GM20000 (cell line): ENCODE data around the gene SLC22A23.

Source experiments
- DNase-seq: peaks from one replicate; pipeline ENCODE4 v3.0.0; 2012; ENCODE audit warnings: low spot score
- TF ChIP-seq, protein P1 (sequence below): IDR thresholded peaks from 2 replicates; pipeline ENCODE4 v1.5.1; 2012; ENCODE audit warnings: mild to moderate bottlenecking, control low read depth; ENCODE audit errors: extremely low read depth, missing control alignments

SLC22A23 gene

GRCh38 chr6:3222506-3223038 is 234.3 kb downstream of the SLC22A23 start:
- TF ChIP-seq, protein P1, sequence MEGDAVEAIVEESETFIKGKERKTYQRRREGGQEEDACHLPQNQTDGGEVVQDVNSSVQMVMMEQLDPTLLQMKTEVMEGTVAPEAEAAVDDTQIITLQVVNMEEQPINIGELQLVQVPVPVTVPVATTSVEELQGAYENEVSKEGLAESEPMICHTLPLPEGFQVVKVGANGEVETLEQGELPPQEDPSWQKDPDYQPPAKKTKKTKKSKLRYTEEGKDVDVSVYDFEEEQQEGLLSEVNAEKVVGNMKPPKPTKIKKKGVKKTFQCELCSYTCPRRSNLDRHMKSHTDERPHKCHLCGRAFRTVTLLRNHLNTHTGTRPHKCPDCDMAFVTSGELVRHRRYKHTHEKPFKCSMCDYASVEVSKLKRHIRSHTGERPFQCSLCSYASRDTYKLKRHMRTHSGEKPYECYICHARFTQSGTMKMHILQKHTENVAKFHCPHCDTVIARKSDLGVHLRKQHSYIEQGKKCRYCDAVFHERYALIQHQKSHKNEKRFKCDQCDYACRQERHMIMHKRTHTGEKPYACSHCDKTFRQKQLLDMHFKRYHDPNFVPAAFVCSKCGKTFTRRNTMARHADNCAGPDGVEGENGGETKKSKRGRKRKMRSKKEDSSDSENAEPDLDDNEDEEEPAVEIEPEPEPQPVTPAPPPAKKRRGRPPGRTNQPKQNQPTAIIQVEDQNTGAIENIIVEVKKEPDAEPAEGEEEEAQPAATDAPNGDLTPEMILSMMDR = no peak
- DNase-seq = no peak

DNA sequence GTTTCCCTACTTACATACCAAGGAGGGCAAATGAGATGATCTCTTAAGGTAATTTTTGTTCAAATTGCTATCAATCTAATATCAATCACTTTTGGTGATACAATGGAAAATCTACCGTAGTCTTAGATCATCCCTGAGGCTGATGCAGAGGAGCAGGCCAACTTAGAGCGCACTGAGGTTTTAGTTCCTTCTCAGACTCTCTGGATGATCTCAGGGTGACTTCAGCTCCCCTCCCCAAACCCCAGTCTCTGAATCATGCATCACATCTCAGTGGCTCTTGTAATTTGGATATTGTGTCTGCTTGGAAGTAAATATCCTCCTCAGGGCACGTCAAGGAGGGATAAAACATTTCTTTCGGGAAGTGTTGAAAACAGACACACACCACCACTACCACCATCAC is 235.3 kb downstream of the SLC22A23 start:
- TF ChIP-seq, protein P1 = no peak
- no peak for DNase-seq

DNA sequence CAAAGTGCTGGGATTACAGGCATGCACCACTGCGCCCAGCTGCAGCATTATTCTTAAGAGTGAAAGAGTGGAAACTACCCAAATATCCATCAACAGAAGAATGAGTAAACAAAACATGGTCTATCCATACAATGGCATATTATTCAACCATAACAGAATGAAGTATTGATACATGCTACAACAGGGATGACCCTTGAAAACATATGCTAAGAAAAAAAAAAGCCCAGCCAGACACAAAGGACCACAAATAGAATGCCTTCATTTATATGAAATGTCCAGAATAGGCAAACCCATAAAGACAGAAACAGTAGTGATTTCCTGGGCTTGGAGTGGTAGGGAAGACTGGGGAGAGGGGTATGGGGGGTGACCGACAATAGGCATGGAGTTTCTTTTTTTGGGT is 236.5 kb downstream of the SLC22A23 start:
- TF ChIP-seq, protein P1 = no peak
- DNase-seq = no peak
